GM13976 (cell line): Measurements from ENCODE around the gene ZNF660.

Source experiments
- DNase-seq: peaks from one replicate; pipeline ENCODE4 v3.0.0; 2012; ENCODE audit warnings: low spot score
- CTCF ChIP-seq: IDR thresholded peaks from 2 replicates; pipeline ENCODE4 v1.5.1; 2012; ENCODE audit warnings: borderline replicate concordance, mild to moderate bottlenecking; ENCODE audit not compliant: insufficient read depth; ENCODE audit errors: extremely low read depth, missing control alignments, control extremely low read depth
- in situ Hi-C: fragments of 300-500 bp; cut with MboI; formaldehyde crosslinking; loops from one replicate; pipeline ENCODE4 v1.12.0; 2022; ENCODE audit warnings: low sequenced_read_pairs, mixed read lengths, inconsistent platforms; ENCODE audit not compliant: unreplicated experiment

ZNF660 gene

GRCh38 chr3:44642337-44642736 is 57.6 kb downstream of the ZNF660 start:
- in situ Hi-C loops: no loop called here
- DNase-seq: no peak
- no peak for TF ChIP-seq CTCF

GRCh38 chr3:44643024-44643423 is 58.3 kb downstream of the ZNF660 start:
- TF ChIP-seq CTCF: no peak
- in situ Hi-C loops: no loop called here

GRCh38 chr3:44647771-44648170 is 63.0 kb downstream of the ZNF660 start:
- no peak for DNase-seq
- in situ Hi-C loops: no loop called here
- no peak for TF ChIP-seq CTCF

More at GRCh38 chr3:44643024-44643423, 58.3 kb downstream of the ZNF660 start:
- DNase-seq: no peak

- peak; percentile 89 for DNase-seq
- in situ Hi-C loops: no loop called here
- TF ChIP-seq CTCF: no peak
These were observed 63.9 kb downstream of the ZNF660 start, which contains the start of gene ZNF35 for GRCh38 chr3:44648564-44649229. TSS of gene ZNF35 (plus strand) at chr3:44648732. CDS start at chr3:44651068, 2,336 bp downstream.
